ENCODE measurements around the gene MMS19. TPM values are rescaled to one million over a fixed set of nuclear protein-coding genes. Genes with fewer than 3 reads are reported as not detected.
"Not testable (repeated sequence)": the region's sequence is repeated elsewhere in the genome, so short reads cannot be mapped to it uniquely, and the experiment has no call there.

The MMS19 gene
- total and polyA plus RNA-seq, 5 experiments from 2014 or later, result 31.2 to 111 (median 37.3) TPM

- Mint-ChIP-seq H3K4me1 (peaks cover 7 to 51% (median 40%) of the 10 kb centered on the region in 4 donors), H3K36me3 (peaks cover 0 to 35% (median 1%) of the 10 kb centered on the region in 3 donors), H3K9me3 (no peaks in the 10 kb centered on the region), H3K4me3 (peak overlapping the region; percentile 86 to 95 (median 94)), H3K27ac (peak overlapping the region; percentile 88 to 99 (median 92)), H3K27me3 (peaks cover 0 to 2% (median 0%) of the 10 kb centered on the region in 5 donors)
- POLR2A ChIA-PET, result interaction anchor here (2.4 kb wide), 1 partner anchor 13 kb away, joined by 9 read pairs; no protein-coding TSS in a partner anchor
- DNase-seq (no peak), ATAC-seq (no peak)
These were observed 71.2 kb downstream of the MMS19 start for GRCh38 chr10:97426776-97427570.

- peak; percentile 90 to 98 (median 95) for DNase-seq
- H3K9me3 Mint-ChIP-seq, result no peaks in the 10 kb centered on the region
- peaks cover 7 to 54% (median 40%) of the 10 kb centered on the region in 4 donors for H3K4me1 Mint-ChIP-seq
- H3K27ac Mint-ChIP-seq, result peak within 1 kb of the TSS; percentile 90 to 99 (median 93)
- POLR2A ChIA-PET, result interaction anchor here (2.4 kb wide), 1 partner anchor 12 kb away, joined by 9 read pairs; no protein-coding TSS in a partner anchor
- H3K36me3 Mint-ChIP-seq, result peaks cover 0 to 28% (median 0%) of the 10 kb centered on the region in 3 donors
- H3K4me3 Mint-ChIP-seq, result peak within 1 kb of the TSS; percentile 86 to 95 (median 94)
- peaks cover 0 to 2% (median 0%) of the 10 kb centered on the region in 5 donors for H3K27me3 Mint-ChIP-seq
- peak; percentile 89 to 91 for ATAC-seq
These were observed 72.1 kb downstream of the MMS19 start, which contains the start of gene PGAM1 for GRCh38 chr10:97425964-97426775. PGAM1 (plus strand) TSS chr10:97426191; CDS start chr10:97426308, 117 bp downstream.

GRCh38 chr10:97423757-97424098, 74.5 kb downstream of the MMS19 start:
- Mint-ChIP-seq H3K4me3 (peak overlapping the region in 2 of 10 donors; percentile 58 to 93), H3K4me1 (peaks cover 12 to 57% (median 46%) of the 10 kb centered on the region in 4 donors), H3K27ac (peak overlapping the region in 7 of 10 donors; percentile 35 to 99 (median 60))
- H3K9me3 Mint-ChIP-seq, H3K27me3 Mint-ChIP-seq, H3K36me3 Mint-ChIP-seq, DNase-seq, ATAC-seq: not testable (repeated sequence)
- POLR2A ChIA-PET, result interaction anchor here (0.7 kb wide), 1 partner anchor 9 kb away, joined by 3 read pairs; no protein-coding TSS in a partner anchor

- POLR2A ChIA-PET, result no interaction called here
- Mint-ChIP-seq H3K4me3 (peak overlapping the region in 9 of 10 donors; percentile 44 to 66 (median 53)), H3K27me3 (no peaks in the 10 kb centered on the region), H3K4me1 (peaks cover 26 to 63% (median 59%) of the 10 kb centered on the region in 4 donors), H3K36me3 (no peaks in the 10 kb centered on the region), H3K27ac (peak overlapping the region; percentile 87 to 99 (median 92)), H3K9me3 (no peaks in the 10 kb centered on the region)
- DNase-seq, result no peak
- ATAC-seq, result no peak
These were observed 81.7 kb downstream of the MMS19 start for GRCh38 chr10:97416565-97416964.

- Mint-ChIP-seq H3K27me3 (no peaks in the 10 kb centered on the region), H3K4me3 (peak overlapping the region in 7 of 10 donors; percentile 6 to 74 (median 53)), H3K4me1 (peaks cover 18 to 49% (median 42%) of the 10 kb centered on the region in 4 donors), H3K36me3 (no peaks in the 10 kb centered on the region), H3K9me3 (no peaks in the 10 kb centered on the region), H3K27ac (peak overlapping the region; percentile 83 to 92 (median 89))
- POLR2A ChIA-PET, result no interaction called here
- ATAC-seq (no peak), DNase-seq (no peak)
These were observed 85.3 kb downstream of the MMS19 start for GRCh38 chr10:97412891-97413304.

- no peaks in the 10 kb centered on the region for H3K9me3 Mint-ChIP-seq
- H3K4me3 Mint-ChIP-seq, result no peak overlapping the region
- H3K27me3 Mint-ChIP-seq, result no peaks in the 10 kb centered on the region
- POLR2A ChIA-PET, result interaction anchor here (1.5 kb wide), 1 partner anchor 10 kb away, joined by 8 read pairs; the partner anchor contains the start of gene RRP12
- ATAC-seq, result no peak
- peak overlapping the region in 3 of 10 donors; percentile 28 to 43 (median 31) for H3K27ac Mint-ChIP-seq
- no peaks in the 10 kb centered on the region for H3K36me3 Mint-ChIP-seq
- H3K4me1 Mint-ChIP-seq, result peaks cover 13 to 46% (median 33%) of the 10 kb centered on the region in 4 donors
- no peak for DNase-seq
These were observed 86.8 kb downstream of the MMS19 start for GRCh38 chr10:97411406-97411805.

- no peaks in the 10 kb centered on the region for H3K36me3 Mint-ChIP-seq
- no peaks in the 10 kb centered on the region for H3K9me3 Mint-ChIP-seq
- DNase-seq (no peak), ATAC-seq (no peak)
- H3K4me1 Mint-ChIP-seq, result peaks cover 6 to 28% (median 11%) of the 10 kb centered on the region in 4 donors
- POLR2A ChIA-PET, result no interaction called here
- H3K4me3 Mint-ChIP-seq, result no peak overlapping the region
- no peaks in the 10 kb centered on the region for H3K27me3 Mint-ChIP-seq
- peak overlapping the region in 1 of 10 donors; percentile 25 for H3K27ac Mint-ChIP-seq
These were observed 89.7 kb downstream of the MMS19 start for GRCh38 chr10:97408496-97408992.

Other genes with a start within 250 kb of the MMS19 start
- 10 to 100 TPM; 13.7 to 19.0 TPM for gene ARHGAP19, start 205.8 kb downstream of the MMS19 start, total RNA-seq
- gene ARHGAP19, start 205.8 kb downstream of the MMS19 start, polyA plus RNA-seq, result 1 to 10 TPM; 5.3 to 5.6 (median 5.3) TPM
- gene FRAT1, start 179.2 kb downstream of the MMS19 start, total RNA-seq, result 10 to 100 TPM; 18.5 to 19.1 TPM
- 10 to 100 TPM in 2 of 3 donors, 1 to 10 TPM in 1; 7.5 to 12.8 (median 12.7) TPM for gene FRAT1, start 179.2 kb downstream of the MMS19 start, polyA plus RNA-seq
- gene FRAT2, start 163.7 kb downstream of the MMS19 start, total RNA-seq, result 10 to 100 TPM; 29.0 to 30.6 TPM
- 10 to 100 TPM in 2 of 3 donors, 1 to 10 TPM in 1; 9.3 to 27.4 (median 23.6) TPM for gene FRAT2, start 163.7 kb downstream of the MMS19 start, polyA plus RNA-seq
- gene RRP12, start 97.1 kb downstream of the MMS19 start, total RNA-seq, result 10 to 100 TPM; 25.5 to 27.2 TPM
- gene RRP12, start 97.1 kb downstream of the MMS19 start, polyA plus RNA-seq, result 10 to 100 TPM in 1 of 3 donors, 1 to 10 TPM in 2; 8.0 to 17.3 (median 8.3) TPM
- gene PGAM1, start 72.2 kb downstream of the MMS19 start, total RNA-seq, result 10 to 100 TPM; 69.6 to 72.4 TPM
- gene PGAM1, start 72.2 kb downstream of the MMS19 start, polyA plus RNA-seq, result 100 to 1,000 TPM; 191 to 222 (median 193) TPM
- gene EXOSC1, start 52.4 kb downstream of the MMS19 start, total RNA-seq, result 10 to 100 TPM; 46.9 to 50.6 TPM
- gene EXOSC1, start 52.4 kb downstream of the MMS19 start, polyA plus RNA-seq, result 10 to 100 TPM; 67.4 to 87.0 (median 77.1) TPM
- 10 to 100 TPM; 28.1 to 29.3 TPM for gene ZDHHC16, start 52.2 kb downstream of the MMS19 start, total RNA-seq
- 10 to 100 TPM; 20.0 to 31.4 (median 25.3) TPM for gene ZDHHC16, start 52.2 kb downstream of the MMS19 start, polyA plus RNA-seq
- gene UBTD1, start 502 bp upstream of the MMS19 start, total RNA-seq, result 1 to 10 TPM; 1.6 to 2.7 TPM
- gene UBTD1, start 502 bp upstream of the MMS19 start, polyA plus RNA-seq, result 1 to 10 TPM; 1.2 to 2.5 (median 1.3) TPM
- not detected for gene ANKRD2, start 74.4 kb upstream of the MMS19 start, total RNA-seq
- gene ANKRD2, start 74.4 kb upstream of the MMS19 start, polyA plus RNA-seq, result not detected
- not detected for gene HOGA1, start 86.0 kb upstream of the MMS19 start, total RNA-seq
- gene HOGA1, start 86.0 kb upstream of the MMS19 start, polyA plus RNA-seq, result not detected
- gene C10orf62, start 91.3 kb upstream of the MMS19 start, total RNA-seq, result not detected
- not detected for gene C10orf62, start 91.3 kb upstream of the MMS19 start, polyA plus RNA-seq
- gene MORN4, start 135.1 kb upstream of the MMS19 start, total RNA-seq, result 1 to 10 TPM; 1.6 to 3.1 TPM
- gene MORN4, start 135.1 kb upstream of the MMS19 start, polyA plus RNA-seq, result 1 to 10 TPM; 1.9 to 6.2 (median 4.6) TPM
- 1 to 10 TPM; 8.8 to 9.4 TPM for gene PI4K2A, start 142.2 kb upstream of the MMS19 start, total RNA-seq
- gene PI4K2A, start 142.2 kb upstream of the MMS19 start, polyA plus RNA-seq, result 1 to 10 TPM; 6.5 to 8.9 (median 8.3) TPM
- gene AVPI1, start 188.8 kb upstream of the MMS19 start, total RNA-seq, result 1 to 10 TPM; 2.9 to 3.1 TPM
- 1 to 10 TPM; 2.2 to 3.8 (median 3.2) TPM for gene AVPI1, start 188.8 kb upstream of the MMS19 start, polyA plus RNA-seq
- 1 to 10 TPM; 1.1 to 2.0 TPM for gene MARVELD1, start 215.3 kb upstream of the MMS19 start, total RNA-seq
- under 1 TPM; 0.06 to 0.30 (median 0.27) TPM for gene MARVELD1, start 215.3 kb upstream of the MMS19 start, polyA plus RNA-seq
- gene ZFYVE27, start 238.7 kb upstream of the MMS19 start, total RNA-seq, result 10 to 100 TPM; 60.7 to 64.4 TPM
- gene ZFYVE27, start 238.7 kb upstream of the MMS19 start, polyA plus RNA-seq, result 10 to 100 TPM; 29.1 to 37.9 (median 34.1) TPM